Osteocyte (in vitro differentiated cells): ENCODE results near the gene KIF16B. TPM values are rescaled to one million over a fixed set of nuclear protein-coding genes. Genes with fewer than 3 reads are reported as not detected.

Experiments used
- DNase-seq: peaks from one replicate; pipeline ENCODE4 v3.0.0; 2021; ENCODE audit warnings: mixed read lengths; ENCODE audit not compliant: unreplicated experiment; ENCODE audit errors: extremely low spot score
- H3K27ac Mint-ChIP-seq: one replicate; pipeline ENCODE4 v1.8.0; 2021; ENCODE audit warnings: mild to moderate bottlenecking, mixed read lengths; ENCODE audit not compliant: unreplicated experiment
- H3K27me3 Mint-ChIP-seq: one replicate; pipeline ENCODE4 v1.8.0; 2021; ENCODE audit warnings: mixed read lengths; ENCODE audit not compliant: unreplicated experiment
- H3K36me3 Mint-ChIP-seq: one replicate; pipeline ENCODE4 v1.8.0; 2021; ENCODE audit warnings: mixed read lengths; ENCODE audit not compliant: unreplicated experiment
- H3K4me1 Mint-ChIP-seq: one replicate; pipeline ENCODE4 v1.8.0; 2021; ENCODE audit warnings: mixed read lengths; ENCODE audit not compliant: unreplicated experiment
- H3K4me3 Mint-ChIP-seq: one replicate; pipeline ENCODE4 v1.8.0; 2021; ENCODE audit warnings: mild to moderate bottlenecking, moderate library complexity, mixed read lengths; ENCODE audit not compliant: unreplicated experiment
- H3K9me3 Mint-ChIP-seq: one replicate; pipeline ENCODE4 v1.8.0; 2021; ENCODE audit warnings: mixed read lengths; ENCODE audit not compliant: unreplicated experiment
- total RNA-seq: library from RNA; stranded (reverse); gene quantifications from 2 replicates; pipeline ENCODE4 v1.2.1, GENCODE V29; 2021
- TF ChIP-seq, protein P1 (sequence below): fragments of 200-600 bp; sonication (generic); IDR thresholded peaks from 2 replicates; pipeline ENCODE4 v1.5.0; 2021; ENCODE audit warnings: antibody characterized with exemption, mild to moderate bottlenecking, moderate library complexity

The KIF16B gene
- total RNA-seq, 1 donor from 2014 or later: 10.2 TPM

DNA sequence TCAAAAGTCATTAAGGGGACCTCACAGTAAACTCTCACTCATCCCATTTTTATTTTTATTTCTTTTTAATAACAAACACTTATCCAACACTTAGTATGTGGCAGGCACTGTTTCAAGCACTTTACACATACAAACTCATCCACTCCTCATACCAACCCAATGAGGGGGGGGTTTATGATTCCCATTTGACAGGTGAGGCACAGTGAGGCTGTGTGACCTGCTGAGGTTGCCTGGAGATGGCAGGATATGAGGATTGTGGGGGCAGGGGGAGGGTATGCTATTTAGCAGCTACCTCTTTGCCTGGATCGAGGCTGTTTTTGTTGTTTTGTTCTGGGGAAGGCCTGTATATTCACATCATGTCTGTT lies 219.8 kb downstream of the KIF16B start:
- peaks cover 3% of the 10 kb centered on the region for H3K4me1 Mint-ChIP-seq

DNA sequence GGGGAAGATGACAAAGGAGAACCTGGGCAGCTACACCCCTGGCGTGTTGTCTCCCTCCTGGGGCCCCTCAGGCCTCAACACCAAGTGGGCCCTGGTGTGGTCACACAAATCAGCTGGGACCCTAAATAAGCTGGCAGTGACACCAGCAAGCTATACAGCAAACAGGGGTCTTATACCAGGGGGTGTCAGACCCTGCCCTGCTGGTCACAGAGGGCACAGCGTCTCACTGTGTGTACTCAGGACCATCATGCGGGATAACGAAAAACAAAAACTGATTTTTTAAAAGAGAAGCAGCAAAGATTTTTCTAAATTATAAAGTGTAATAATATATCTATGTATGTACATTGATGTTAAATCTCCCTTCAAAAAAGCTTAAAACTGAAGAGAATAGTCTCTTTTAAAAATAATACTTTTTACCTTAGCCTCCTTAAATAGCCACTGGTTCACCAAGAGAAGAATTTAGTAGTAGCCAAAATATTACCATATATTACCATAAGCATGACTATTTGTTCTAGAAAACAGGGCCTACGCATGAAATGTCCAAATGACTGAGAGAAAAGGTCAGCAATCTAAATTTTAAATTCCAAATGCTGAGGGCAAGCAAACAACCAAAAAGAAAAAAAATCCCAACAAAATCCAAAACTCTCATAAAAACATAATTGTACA lies 220.4 kb downstream of the KIF16B start:
- TF ChIP-seq, protein P1, sequence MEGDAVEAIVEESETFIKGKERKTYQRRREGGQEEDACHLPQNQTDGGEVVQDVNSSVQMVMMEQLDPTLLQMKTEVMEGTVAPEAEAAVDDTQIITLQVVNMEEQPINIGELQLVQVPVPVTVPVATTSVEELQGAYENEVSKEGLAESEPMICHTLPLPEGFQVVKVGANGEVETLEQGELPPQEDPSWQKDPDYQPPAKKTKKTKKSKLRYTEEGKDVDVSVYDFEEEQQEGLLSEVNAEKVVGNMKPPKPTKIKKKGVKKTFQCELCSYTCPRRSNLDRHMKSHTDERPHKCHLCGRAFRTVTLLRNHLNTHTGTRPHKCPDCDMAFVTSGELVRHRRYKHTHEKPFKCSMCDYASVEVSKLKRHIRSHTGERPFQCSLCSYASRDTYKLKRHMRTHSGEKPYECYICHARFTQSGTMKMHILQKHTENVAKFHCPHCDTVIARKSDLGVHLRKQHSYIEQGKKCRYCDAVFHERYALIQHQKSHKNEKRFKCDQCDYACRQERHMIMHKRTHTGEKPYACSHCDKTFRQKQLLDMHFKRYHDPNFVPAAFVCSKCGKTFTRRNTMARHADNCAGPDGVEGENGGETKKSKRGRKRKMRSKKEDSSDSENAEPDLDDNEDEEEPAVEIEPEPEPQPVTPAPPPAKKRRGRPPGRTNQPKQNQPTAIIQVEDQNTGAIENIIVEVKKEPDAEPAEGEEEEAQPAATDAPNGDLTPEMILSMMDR: no peak
- H3K4me1 Mint-ChIP-seq: peaks cover 3% of the 10 kb centered on the region
- H3K27me3 Mint-ChIP-seq: no peaks in the 10 kb centered on the region
- no peak overlapping the region for H3K4me3 Mint-ChIP-seq
- H3K27ac Mint-ChIP-seq: no peak overlapping the region
- no peaks in the 10 kb centered on the region for H3K9me3 Mint-ChIP-seq
- no peak for DNase-seq
- no peaks in the 10 kb centered on the region for H3K36me3 Mint-ChIP-seq

More for the DNA sequence above, 219.8 kb downstream of the KIF16B start:
- DNase-seq: no peak
- Mint-ChIP-seq H3K4me3 (no peak overlapping the region), H3K36me3 (no peaks in the 10 kb centered on the region), H3K27me3 (no peaks in the 10 kb centered on the region), H3K9me3 (no peaks in the 10 kb centered on the region), H3K27ac (no peak overlapping the region)
- TF ChIP-seq, protein P1: no peak

GRCh38 chr20:16352321-16352720 lies 220.9 kb downstream of the KIF16B start:
- H3K9me3 Mint-ChIP-seq: no peaks in the 10 kb centered on the region
- TF ChIP-seq, protein P1: no peak
- no peaks in the 10 kb centered on the region for H3K27me3 Mint-ChIP-seq
- H3K4me1 Mint-ChIP-seq: peaks cover 3% of the 10 kb centered on the region
- no peak overlapping the region for H3K4me3 Mint-ChIP-seq
- no peaks in the 10 kb centered on the region for H3K36me3 Mint-ChIP-seq
- no peak for DNase-seq
- no peak overlapping the region for H3K27ac Mint-ChIP-seq

GRCh38 chr20:16351415-16351814 lies 221.8 kb downstream of the KIF16B start:
- no peak for DNase-seq
- peaks cover 3% of the 10 kb centered on the region for H3K4me1 Mint-ChIP-seq
- no peak overlapping the region for H3K4me3 Mint-ChIP-seq
- no peaks in the 10 kb centered on the region for H3K9me3 Mint-ChIP-seq
- H3K36me3 Mint-ChIP-seq: no peaks in the 10 kb centered on the region
- no peak overlapping the region for H3K27ac Mint-ChIP-seq
- no peaks in the 10 kb centered on the region for H3K27me3 Mint-ChIP-seq
- TF ChIP-seq, protein P1: no peak

DNA sequence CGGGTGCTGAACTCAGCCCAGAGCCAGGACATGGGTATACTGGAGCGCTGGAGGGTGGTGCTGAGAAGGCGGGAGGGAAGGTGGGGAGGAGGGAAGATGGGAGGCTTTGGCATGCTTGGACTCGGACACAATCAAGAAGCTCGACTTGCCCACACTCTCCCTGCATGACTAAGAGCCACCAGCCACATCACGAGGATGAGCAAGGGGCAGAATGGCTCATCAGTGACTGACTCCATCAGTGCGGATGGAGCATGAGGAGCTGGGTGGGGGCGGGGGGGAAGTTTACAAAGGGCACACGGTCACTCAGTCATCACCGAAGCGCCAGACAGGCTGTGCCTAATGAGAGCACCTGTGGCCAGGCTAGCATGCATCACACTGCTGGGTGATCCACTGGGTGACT lies 222.8 kb downstream of the KIF16B start:
- no peak for DNase-seq
- Mint-ChIP-seq H3K4me3 (no peak overlapping the region), H3K27me3 (no peaks in the 10 kb centered on the region), H3K9me3 (no peaks in the 10 kb centered on the region), H3K36me3 (no peaks in the 10 kb centered on the region), H3K4me1 (peaks cover 3% of the 10 kb centered on the region), H3K27ac (no peak overlapping the region)
- TF ChIP-seq, protein P1: no peak
